Muscle layer of duodenum (tissue), 2 donors: Measurements from ENCODE around the gene ERC1.
"Not testable (repeated sequence)": the region's sequence is repeated elsewhere in the genome, so short reads cannot be mapped to it uniquely, and the experiment has no call there.

Experiments
- H3K27ac ChIP-seq: one replicate; pipeline ENCODE4 v1.7.0; 2013; ENCODE audit warnings: mild to moderate bottlenecking, low read length
- H3K27me3 ChIP-seq: one replicate; pipeline ENCODE4 v1.7.0; 2013; ENCODE audit warnings: low read depth, mild to moderate bottlenecking, control low read depth, low read length
- H3K36me3 ChIP-seq, 2 donors: one replicate each; pipeline ENCODE4 v1.7.0; 2013; ENCODE audit warnings: low read length in 2 of 2, control low read depth in 1 of 2, mild to moderate bottlenecking in 1 of 2; ENCODE audit not compliant: insufficient read depth in 2 of 2, control insufficient read depth in 1 of 2
- H3K4me1 ChIP-seq, 2 donors: one replicate each; pipeline ENCODE4 v1.7.0; 2013; ENCODE audit warnings: low read length in 2 of 2, mild to moderate bottlenecking in 2 of 2, control low read depth in 1 of 2, moderate library complexity in 1 of 2; ENCODE audit not compliant: insufficient read depth in 2 of 2, control insufficient read depth in 1 of 2
- H3K4me3 ChIP-seq, 2 donors: one replicate each; pipeline ENCODE4 v1.7.0; 2013; ENCODE audit warnings: low read length in 2 of 2, low read depth in 1 of 2, mild to moderate bottlenecking in 1 of 2
- H3K9me3 ChIP-seq, 2 donors: one replicate each; pipeline ENCODE4 v1.7.0; 2013; ENCODE audit warnings: low read length in 2 of 2, control low read depth in 1 of 2, mild to moderate bottlenecking in 1 of 2; ENCODE audit not compliant: control insufficient read depth in 1 of 2
- donor health status: healthy.

The ERC1 gene

GRCh38 chr12:1176191-1176590 lies 185.2 kb downstream of the ERC1 start:
- H3K4me3 ChIP-seq, result no peak overlapping the region
- H3K36me3 ChIP-seq, result peaks cover 0 to 15% of the 10 kb centered on the region in 2 donors
- H3K4me1 ChIP-seq, result no peaks in the 10 kb centered on the region
- no peak overlapping the region for H3K27ac ChIP-seq
- no peaks in the 10 kb centered on the region for H3K9me3 ChIP-seq
- no peaks in the 10 kb centered on the region for H3K27me3 ChIP-seq

- no peaks in the 10 kb centered on the region for H3K4me1 ChIP-seq
Observed at GRCh38 chr12:1179128-1179527, 188.1 kb downstream of the ERC1 start.

GRCh38 chr12:1182069-1182468 lies 191.0 kb downstream of the ERC1 start:
- no peaks in the 10 kb centered on the region for H3K9me3 ChIP-seq
- H3K4me1 ChIP-seq, result no peaks in the 10 kb centered on the region
- H3K27ac ChIP-seq, result no peak overlapping the region
- H3K27me3 ChIP-seq, result no peaks in the 10 kb centered on the region
- H3K4me3 ChIP-seq, result no peak overlapping the region
- H3K36me3 ChIP-seq, result peaks cover 4 to 27% of the 10 kb centered on the region in 2 donors

More at GRCh38 chr12:1179128-1179527, 188.1 kb downstream of the ERC1 start:
- Histone ChIP-seq H3K4me3 (no peak overlapping the region), H3K36me3 (peaks cover 4 to 25% of the 10 kb centered on the region in 2 donors), H3K27ac (no peak overlapping the region), H3K27me3 (no peaks in the 10 kb centered on the region), H3K9me3 (no peaks in the 10 kb centered on the region)

- no peak overlapping the region for H3K4me3 ChIP-seq
- peaks cover 4 to 27% of the 10 kb centered on the region in 2 donors for H3K36me3 ChIP-seq
- H3K27ac ChIP-seq, result no peak overlapping the region
- no peaks in the 10 kb centered on the region for H3K4me1 ChIP-seq
- H3K9me3 ChIP-seq, result no peaks in the 10 kb centered on the region
- H3K27me3 ChIP-seq, result no peaks in the 10 kb centered on the region
Observed at GRCh38 chr12:1184402-1184801, 193.4 kb downstream of the ERC1 start.

GRCh38 chr12:1185460-1186182 lies 194.6 kb downstream of the ERC1 start:
- Histone ChIP-seq H3K4me3 (no peak overlapping the region), H3K36me3 (peaks cover 4 to 31% of the 10 kb centered on the region in 2 donors), H3K9me3 (no peaks in the 10 kb centered on the region), H3K27me3 (no peaks in the 10 kb centered on the region), H3K4me1 (no peaks in the 10 kb centered on the region), H3K27ac (no peak overlapping the region)

- H3K27ac ChIP-seq, result no peak overlapping the region
- H3K36me3 ChIP-seq, result peaks cover 7 to 26% of the 10 kb centered on the region in 2 donors
- no peaks in the 10 kb centered on the region for H3K4me1 ChIP-seq
- no peak overlapping the region for H3K4me3 ChIP-seq
- H3K9me3 ChIP-seq, result no peaks in the 10 kb centered on the region
- H3K27me3 ChIP-seq, result no peaks in the 10 kb centered on the region
Observed at GRCh38 chr12:1186298-1186697, 195.3 kb downstream of the ERC1 start.

GRCh38 chr12:1188016-1188415 lies 197.0 kb downstream of the ERC1 start:
- no peaks in the 10 kb centered on the region for H3K27me3 ChIP-seq
- no peaks in the 10 kb centered on the region for H3K9me3 ChIP-seq
- peaks cover 7 to 22% of the 10 kb centered on the region in 2 donors for H3K36me3 ChIP-seq
- no peak overlapping the region for H3K4me3 ChIP-seq
- no peak overlapping the region for H3K27ac ChIP-seq
- no peaks in the 10 kb centered on the region for H3K4me1 ChIP-seq

GRCh38 chr12:1189163-1189562 lies 198.1 kb downstream of the ERC1 start:
- H3K27me3 ChIP-seq, result no peaks in the 10 kb centered on the region
- no peak overlapping the region for H3K27ac ChIP-seq
- no peak overlapping the region for H3K4me3 ChIP-seq
- no peaks in the 10 kb centered on the region for H3K9me3 ChIP-seq
- peaks cover 7 to 16% of the 10 kb centered on the region in 2 donors for H3K36me3 ChIP-seq
- no peaks in the 10 kb centered on the region for H3K4me1 ChIP-seq

GRCh38 chr12:1195513-1195912 lies 204.5 kb downstream of the ERC1 start:
- no peak overlapping the region for H3K4me3 ChIP-seq
- no peak overlapping the region for H3K27ac ChIP-seq
- peaks cover 0 to 2% of the 10 kb centered on the region in 2 donors for H3K9me3 ChIP-seq
- no peaks in the 10 kb centered on the region for H3K4me1 ChIP-seq
- peaks cover under 1 to 7% of the 10 kb centered on the region in 2 donors for H3K36me3 ChIP-seq
- no peaks in the 10 kb centered on the region for H3K27me3 ChIP-seq

- Histone ChIP-seq H3K36me3 (no peaks in the 10 kb centered on the region), H3K9me3 (peaks cover 0 to 2% of the 10 kb centered on the region in 2 donors), H3K27me3 (no peaks in the 10 kb centered on the region), H3K4me3 (no peak overlapping the region), H3K27ac (no peak overlapping the region), H3K4me1 (no peaks in the 10 kb centered on the region)
Observed at GRCh38 chr12:1197264-1198018, 206.4 kb downstream of the ERC1 start.

- H3K36me3 ChIP-seq, H3K27ac ChIP-seq, H3K4me1 ChIP-seq, H3K9me3 ChIP-seq, H3K27me3 ChIP-seq, H3K4me3 ChIP-seq: not testable (repeated sequence)
Observed at GRCh38 chr12:1198854-1199253, 207.8 kb downstream of the ERC1 start.
